HG03432 (cell line): ENCODE measurements around the gene PLCG1.
A peak's percentile ranks its signal among the peaks of the same experiment; 100 is the strongest.
"Not testable (repeated sequence)": the region's sequence is repeated elsewhere in the genome, so short reads cannot be mapped to it uniquely, and the experiment has no call there.

Experiments
- ATAC-seq: cut with Tn5 transposase; IDR thresholded peaks from one replicate; pipeline ENCODE4 v1.9.1; 2021; ENCODE audit warnings: mild to moderate bottlenecking, moderate library complexity; ENCODE audit not compliant: unreplicated experiment

PLCG1 gene

DNA sequence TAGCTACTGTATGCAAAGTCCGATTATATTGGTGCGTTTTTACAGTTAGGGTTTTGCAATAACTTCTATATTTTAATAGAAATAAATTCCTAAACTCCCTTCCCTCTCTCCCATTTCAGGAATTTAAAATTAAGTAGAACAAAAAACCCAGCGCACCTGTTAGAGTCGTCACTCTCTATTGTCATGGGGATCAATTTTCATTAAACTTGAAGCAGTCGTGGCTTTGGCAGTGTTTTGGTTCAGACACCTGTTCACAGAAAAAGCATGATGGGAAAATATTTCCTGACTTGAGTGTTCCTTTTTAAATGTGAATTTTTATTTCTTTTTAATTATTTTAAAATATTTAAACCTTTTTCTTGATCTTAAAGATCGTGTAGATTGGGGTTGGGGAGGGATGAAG, 13.7 kb upstream of the PLCG1 start:
- no peak for ATAC-seq

DNA sequence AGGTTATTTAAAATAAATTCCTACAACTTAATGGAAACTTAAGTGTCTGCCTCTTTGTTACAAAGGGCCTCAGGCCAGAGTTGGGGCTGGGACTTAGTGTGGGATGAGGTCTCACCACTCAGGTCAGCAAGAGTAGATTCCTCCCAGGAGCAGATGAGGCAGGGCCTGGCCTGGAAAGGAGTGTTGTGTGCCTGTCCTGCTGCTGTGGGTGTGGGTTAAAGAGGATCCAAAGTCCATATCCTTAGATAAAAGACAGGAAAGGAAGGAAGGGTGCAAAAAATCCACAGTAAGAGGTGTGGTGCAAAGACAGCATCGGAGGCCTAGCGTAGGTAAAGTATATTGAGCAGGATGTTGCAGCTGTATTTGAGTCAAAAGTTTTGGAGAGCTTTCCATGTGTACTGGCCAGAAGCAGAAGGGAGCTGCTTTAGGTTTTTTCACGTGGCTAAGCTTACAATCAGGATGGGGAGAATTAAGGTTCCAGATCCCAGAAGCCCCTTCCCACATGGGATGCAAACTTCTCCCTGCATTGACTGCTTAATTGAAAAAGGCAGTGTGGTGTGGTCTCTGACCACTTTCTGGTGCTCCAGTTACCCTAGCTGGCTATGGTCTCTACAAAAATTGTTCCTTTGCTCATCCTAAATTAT, 12.8 kb upstream of the PLCG1 start:
- ATAC-seq: no peak

- no peak for ATAC-seq
Measured at GRCh38 chr20:41125530-41126457, 11.5 kb upstream of the PLCG1 start.

GRCh38 chr20:41126719-41127118, 10.6 kb upstream of the PLCG1 start:
- ATAC-seq: no peak

GRCh38 chr20:41128317-41128716, 9.0 kb upstream of the PLCG1 start:
- not testable (repeated sequence) for ATAC-seq

DNA sequence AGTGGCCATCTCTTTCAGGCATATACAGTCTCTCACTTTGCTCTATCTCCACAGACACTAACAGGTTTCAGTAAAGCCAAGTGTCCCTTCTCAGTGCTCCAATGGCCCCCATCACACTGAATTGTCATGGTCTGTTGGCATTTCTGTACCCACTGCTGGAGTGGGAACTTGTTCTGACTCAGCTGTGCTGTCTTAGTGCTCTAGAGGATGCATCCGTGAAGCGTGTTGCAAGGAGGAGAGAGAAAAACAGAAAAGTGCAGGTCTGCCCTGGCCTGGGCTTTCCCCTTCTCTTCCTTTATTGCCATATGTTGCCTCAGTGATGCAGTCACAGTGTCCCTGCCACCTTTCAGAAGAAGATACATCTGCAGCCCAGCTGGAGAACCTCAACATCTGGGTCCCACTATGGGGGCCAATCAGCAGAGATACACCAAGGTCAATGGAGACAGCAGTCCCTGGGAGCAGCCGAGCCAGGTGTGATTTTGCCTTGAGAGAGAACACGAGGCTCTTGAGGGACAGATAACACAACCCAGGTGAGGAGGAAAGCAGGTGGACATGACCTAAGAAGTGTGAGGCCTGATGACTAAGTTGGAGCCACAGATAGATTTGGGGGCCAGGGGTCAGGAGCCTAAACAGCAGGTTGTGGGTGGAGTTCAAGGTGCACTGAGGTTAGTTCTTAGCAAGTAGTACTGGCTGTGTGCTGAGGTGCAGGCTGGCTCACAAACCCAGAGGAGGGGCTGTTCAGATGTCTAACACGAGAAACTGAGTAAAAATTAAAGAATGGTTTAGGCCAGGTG, 5.6 kb upstream of the PLCG1 start:
- peak; percentile 40 for ATAC-seq

DNA sequence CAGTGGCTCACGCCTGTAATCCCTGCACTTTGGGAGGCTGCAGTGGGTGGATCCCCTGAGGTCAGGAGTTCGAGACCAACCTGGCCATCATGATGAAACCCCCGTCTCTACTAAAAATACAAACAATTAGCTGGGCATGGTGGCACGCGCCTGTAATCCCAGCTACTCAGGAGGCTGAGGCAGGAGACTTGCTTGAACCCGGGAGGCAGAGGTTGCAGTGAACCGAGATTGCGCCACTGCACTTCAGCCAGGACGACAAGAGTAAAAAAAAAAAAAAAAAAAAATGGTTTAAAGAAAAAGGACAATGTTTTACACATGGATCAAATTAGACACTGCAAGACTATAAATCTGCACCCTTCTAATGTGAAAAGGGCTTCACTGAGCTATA, 5.0 kb upstream of the PLCG1 start:
- ATAC-seq: not testable (repeated sequence)

GRCh38 chr20:41133709-41134361, 3.5 kb upstream of the PLCG1 start:
- ATAC-seq: peak; percentile 60

DNA sequence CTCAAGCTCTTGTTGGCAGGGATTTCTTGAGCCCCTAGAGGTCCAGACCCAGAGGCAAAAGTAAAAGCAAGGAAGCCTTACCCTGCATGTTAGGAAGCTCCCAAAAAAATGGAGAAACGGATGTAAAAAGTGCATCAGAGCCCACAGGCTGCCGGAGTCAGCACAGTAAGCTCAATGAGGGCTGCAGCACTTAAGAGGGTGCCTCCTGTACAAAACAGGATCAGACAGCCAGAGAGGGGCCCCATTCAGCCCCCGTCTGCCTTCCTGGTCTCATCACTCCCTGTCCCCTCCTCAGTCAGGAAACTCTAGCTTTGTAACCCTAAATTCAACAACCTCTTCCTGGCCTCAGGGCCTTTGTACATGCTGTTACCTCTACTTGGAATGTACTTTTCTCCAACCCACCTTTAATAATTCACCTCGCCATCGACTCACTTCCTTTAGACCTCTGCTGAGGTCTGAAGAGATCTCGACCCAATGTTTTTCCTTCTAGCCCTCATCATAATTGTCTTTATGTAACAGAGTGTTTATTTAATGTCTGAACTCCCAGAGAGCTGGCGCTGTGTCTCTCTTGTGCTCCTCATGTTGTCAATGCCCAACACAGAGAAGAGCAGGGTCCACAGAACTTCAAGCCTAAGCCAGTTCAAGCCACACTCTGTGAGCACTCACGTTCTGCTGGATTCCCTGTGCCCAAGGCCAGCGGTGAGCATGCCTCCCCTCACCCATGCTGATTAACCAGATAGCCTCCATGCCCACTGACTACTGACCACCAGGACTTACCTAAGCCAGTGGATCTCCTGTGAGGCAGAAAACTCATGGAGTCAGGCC, 2.8 kb upstream of the PLCG1 start:
- ATAC-seq: no peak

- ATAC-seq: no peak
Measured at GRCh38 chr20:41135187-41135887, 2.0 kb upstream of the PLCG1 start.

GRCh38 chr20:41135888-41136679, 1.3 kb upstream of the PLCG1 start:
- no peak for ATAC-seq

DNA sequence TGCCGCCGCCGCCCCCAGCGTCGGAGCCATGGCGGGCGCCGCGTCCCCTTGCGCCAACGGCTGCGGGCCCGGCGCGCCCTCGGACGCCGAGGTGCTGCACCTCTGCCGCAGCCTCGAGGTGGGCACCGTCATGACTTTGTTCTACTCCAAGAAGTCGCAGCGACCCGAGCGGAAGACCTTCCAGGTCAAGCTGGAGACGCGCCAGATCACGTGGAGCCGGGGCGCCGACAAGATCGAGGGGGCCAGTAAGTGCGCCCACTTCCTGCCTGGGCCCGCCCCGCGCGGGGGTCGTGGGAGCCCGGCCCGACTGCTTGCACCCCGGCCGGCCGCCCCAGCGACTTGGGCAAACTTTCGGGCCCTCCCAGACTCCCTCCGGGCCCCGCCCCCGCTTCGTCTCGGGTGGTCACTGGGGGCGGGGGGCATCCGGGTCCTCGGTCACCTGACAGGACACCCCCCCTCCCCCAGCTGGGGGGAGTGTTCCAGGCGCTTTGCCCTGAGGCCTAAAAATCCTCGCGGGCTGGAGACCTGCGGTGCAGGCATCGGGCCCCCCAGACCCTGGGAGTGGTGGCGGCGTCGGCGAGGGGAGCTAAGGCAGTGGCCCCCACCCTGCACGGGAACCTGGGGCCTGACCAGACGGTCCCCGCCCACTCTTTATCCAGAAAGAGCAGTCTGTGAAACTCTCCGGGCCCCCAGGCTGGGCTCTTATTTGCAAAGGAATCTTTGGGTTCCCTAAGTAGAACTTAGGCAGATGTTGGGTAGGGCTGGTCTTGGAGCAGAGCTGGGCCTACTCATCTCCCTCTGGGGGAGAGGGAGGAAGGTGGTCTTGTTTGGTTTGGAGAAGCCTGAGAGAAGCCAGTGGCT, 501 bp downstream of the PLCG1 start:
- peak; percentile 15 for ATAC-seq

- ATAC-seq: no peak
Measured at GRCh38 chr20:41138475-41139226, 1.3 kb downstream of the PLCG1 start.

DNA sequence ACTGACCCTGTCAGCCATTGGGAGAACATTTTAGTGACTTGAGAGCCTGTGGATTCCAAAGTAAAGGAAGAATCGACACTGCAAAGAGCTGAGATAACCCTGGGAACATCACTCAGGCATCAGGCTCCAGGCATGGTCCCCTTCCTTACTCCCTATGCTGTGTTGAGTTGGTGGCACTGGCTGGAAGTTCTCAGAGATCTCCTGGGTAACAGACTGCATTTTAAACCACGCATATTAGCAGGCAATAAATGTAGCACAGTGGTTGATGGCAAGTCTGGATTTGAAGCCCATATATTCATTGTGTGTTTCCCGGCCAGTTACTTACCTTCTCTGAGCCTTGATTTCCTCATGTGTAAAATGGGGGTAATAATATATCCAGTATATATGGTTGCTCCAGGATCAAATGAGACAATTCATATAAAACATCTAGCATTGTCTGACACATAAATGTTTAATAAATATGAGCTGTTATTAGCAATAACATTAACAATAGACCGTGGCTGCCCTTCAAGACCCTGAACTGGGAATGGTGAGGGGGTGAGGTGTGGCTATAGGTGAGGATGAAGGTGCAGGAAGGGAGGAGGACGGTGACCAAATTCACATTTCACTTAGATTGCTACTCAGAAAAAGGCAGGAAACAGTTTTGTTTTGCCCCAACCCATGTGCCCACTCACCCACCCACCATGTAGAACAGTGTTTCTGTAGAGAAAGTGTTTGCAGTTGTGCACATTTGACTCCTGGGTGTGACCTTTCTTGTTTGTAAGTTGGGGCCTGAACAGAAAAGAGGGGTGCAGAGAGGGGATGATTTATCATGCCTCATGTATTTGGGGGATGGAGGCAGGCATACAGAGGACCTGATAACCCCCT, 2.1 kb downstream of the PLCG1 start:
- ATAC-seq: no peak

DNA sequence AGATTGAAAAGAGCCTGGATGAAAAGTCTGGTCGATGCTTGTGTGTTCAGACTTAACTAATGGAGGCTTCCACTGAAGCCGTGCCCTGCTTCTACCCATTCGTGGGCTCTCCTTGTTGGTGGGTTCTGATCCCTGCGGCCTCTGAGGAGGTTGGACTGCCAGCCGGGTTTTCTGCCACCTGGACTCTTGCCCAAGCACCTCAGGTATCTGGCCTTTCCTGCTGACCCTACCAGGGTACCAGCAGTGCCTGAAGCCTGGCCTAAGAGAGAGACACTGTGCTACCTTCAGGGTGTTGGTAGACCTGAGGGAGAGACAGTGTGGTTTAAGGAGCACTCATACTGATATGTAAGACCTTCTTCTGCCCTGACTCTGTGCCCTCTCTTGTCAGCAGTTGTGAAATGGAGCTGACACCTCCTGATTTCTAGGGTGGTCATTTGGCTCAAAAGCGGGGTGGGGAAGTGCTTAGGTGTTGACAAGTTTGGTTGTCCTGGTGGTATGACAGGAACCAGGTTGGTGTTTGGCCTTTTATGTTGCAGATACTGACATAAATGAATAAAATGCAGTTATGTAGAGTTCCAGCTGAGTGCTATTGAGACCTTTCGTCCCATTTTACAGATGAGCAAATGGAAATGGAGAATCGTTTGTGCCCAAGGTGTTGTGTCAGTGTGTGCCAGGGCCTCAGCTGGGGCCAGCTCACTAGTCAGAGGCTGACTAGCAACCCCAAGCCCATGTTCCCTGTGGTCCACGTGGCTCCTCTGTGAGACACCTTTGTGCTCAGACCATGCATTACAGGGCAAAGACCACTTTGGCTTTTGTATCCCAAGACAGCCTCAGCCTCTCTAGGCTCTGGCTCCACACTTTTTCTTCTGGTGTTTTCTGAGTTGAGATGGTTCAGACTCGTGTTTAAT, 3.1 kb downstream of the PLCG1 start:
- ATAC-seq: no peak
